SK-N-SH (cell line): ENCODE results near the gene SLC25A44. TPM values are rescaled to one million over a fixed set of nuclear protein-coding genes. Genes with fewer than 3 reads are reported as not detected.

Experiments used
- CTCF ChIA-PET: fragments of 300-600, 350-600 bp; formaldehyde crosslinking; extraction: SDS; loops from one replicate; lab custom pipeline; 2021; lab: Yijun Ruan, JAX
- POLR2A ChIA-PET: fragments of 350-600 bp; sonication (Branson Sonifier 250); formaldehyde crosslinking; extraction: SDS; loops from one replicate; lab custom pipeline; 2020; ENCODE audit warnings: antibody characterized with exemption, inconsistent platforms; lab: Yijun Ruan, JAX
- DNase-seq: peaks from one replicate; pipeline ENCODE4 v3.0.0; 2012
- H2AFZ ChIP-seq: fragments of 200-600 bp; sonication (generic); 2 replicates; pipeline ENCODE4 v1.8.1; 2016; ENCODE audit warnings: antibody characterized with exemption, mild to moderate bottlenecking, low read depth
- H3F3A ChIP-seq: fragments of 200-600 bp; sonication (generic); replicated peaks from 2 replicates; pipeline ENCODE3; 2016; ENCODE audit warnings: antibody characterized with exemption, mild to moderate bottlenecking; ENCODE audit not compliant: insufficient read depth
- H3K27ac ChIP-seq, 2 experiments: fragments of 200-500 bp in 1 of 2; fragments of 200-600 bp in 1 of 2; sonication (Bioruptor generic) in 1 of 2; sonication (generic), shearing (Covaris generic) in 1 of 2; 2 replicates each; pipeline versions ENCODE4 v1.5.1 to v1.6.1; 2014 to 2016; ENCODE audit warnings: low read depth in 2 of 2, inconsistent platforms in 1 of 2, low read length in 1 of 2, mild to moderate bottlenecking in 1 of 2, mixed read lengths in 1 of 2
- H3K27me3 ChIP-seq: fragments of 200-600 bp; sonication (generic), shearing (Covaris generic); 2 replicates; pipeline ENCODE4 v1.6.1; 2016; ENCODE audit warnings: mixed run types; ENCODE audit not compliant: insufficient read depth
- H3K36me3 ChIP-seq, 2 experiments: fragments of 200-500 bp in 1 of 2; fragments of 200-600 bp in 1 of 2; sonication (Bioruptor generic) in 1 of 2; sonication (generic) in 1 of 2; replicated peaks in 1 of 2; 2 replicates each; pipeline versions ENCODE3 to v1.5.1; 2014 to 2016; ENCODE audit warnings: low read length in 1 of 2, mild to moderate bottlenecking in 1 of 2; ENCODE audit not compliant: insufficient read depth in 2 of 2, control insufficient read depth in 1 of 2
- H3K4me1 ChIP-seq, 2 experiments: fragments of 200-500 bp in 1 of 2; fragments of 200-600 bp in 1 of 2; sonication (Bioruptor generic) in 1 of 2; sonication (generic), shearing (Covaris generic) in 1 of 2; 2 replicates each; pipeline versions ENCODE4 v1.5.1 to v1.6.1; 2014 to 2016; ENCODE audit warnings: low read depth in 1 of 2, low read length in 1 of 2, mixed run types in 1 of 2; ENCODE audit not compliant: insufficient read depth in 2 of 2, control insufficient read depth in 1 of 2
- H3K4me2 ChIP-seq: fragments of 200-600 bp; sonication (generic), shearing (Covaris generic); 2 replicates; pipeline ENCODE4 v1.6.1; 2017; ENCODE audit warnings: mixed run types
- H3K4me3 ChIP-seq, 2 experiments: fragments of 200-500 bp in 1 of 2; fragments of 200-600 bp in 1 of 2; sonication (Bioruptor generic) in 1 of 2; sonication (generic), shearing (Covaris generic) in 1 of 2; 2 replicates each; pipeline versions ENCODE4 v1.5.1 to v1.8.1; 2014 to 2016; ENCODE audit warnings: low read depth in 2 of 2, inconsistent platforms in 1 of 2, low read length in 1 of 2, mild to moderate bottlenecking in 1 of 2, mixed read lengths in 1 of 2, moderate library complexity in 1 of 2
- H3K79me2 ChIP-seq: fragments of 200-600 bp; sonication (generic); 2 replicates; pipeline ENCODE4 v1.8.1; 2017; ENCODE audit warnings: mild to moderate bottlenecking; ENCODE audit not compliant: insufficient read depth
- H3K9ac ChIP-seq: fragments of 200-600 bp; sonication (generic); 2 replicates; pipeline ENCODE4 v1.6.1; 2017; ENCODE audit warnings: mixed run types
- H3K9me2 ChIP-seq: fragments of 200-600 bp; sonication (generic); 2 replicates; pipeline ENCODE4 v1.6.1; 2017; ENCODE audit warnings: mixed run types
- H3K9me3 ChIP-seq: fragments of 200-600 bp; sonication (generic); 2 replicates; pipeline ENCODE4 v1.6.1; 2017; ENCODE audit warnings: mixed run types, mild to moderate bottlenecking, moderate library complexity
- H4K20me1 ChIP-seq: fragments of 200-600 bp; sonication (generic); 2 replicates; pipeline ENCODE4 v1.6.1; 2017; ENCODE audit warnings: mild to moderate bottlenecking, mixed run types; ENCODE audit not compliant: insufficient read depth
- CTCF ChIP-seq: fragments of 200-600 bp; sonication (generic); IDR thresholded peaks from 2 replicates; pipeline ENCODE4 v1.6.1; 2017; ENCODE audit warnings: antibody characterized with exemption, mild to moderate bottlenecking, moderate library complexity
- EZH2phosphoT487 ChIP-seq: fragments of 200-600 bp; sonication (generic); IDR thresholded peaks from 2 replicates; pipeline ENCODE4 v1.6.1; 2017; ENCODE audit warnings: low read depth, mixed run types, mild to moderate bottlenecking, antibody characterized with exemption, moderate library complexity, borderline replicate concordance
- FOSL2 ChIP-seq: IDR thresholded peaks from 2 replicates; pipeline ENCODE4 v1.4.0; 2012; ENCODE audit warnings: low read depth, mild to moderate bottlenecking, moderate library complexity, borderline replicate concordance
- IRF3 ChIP-seq: fragments of 150-350 bp; IDR thresholded peaks from 2 replicates; pipeline ENCODE4 v1.6.1; 2016; ENCODE audit warnings: mild to moderate bottlenecking, low read depth, low read length
- MEF2A ChIP-seq: IDR thresholded peaks from 2 replicates; pipeline ENCODE4 v1.4.0; 2012; ENCODE audit warnings: low read depth, borderline replicate concordance
- MXI1 ChIP-seq: IDR thresholded peaks from 2 replicates; pipeline ENCODE4 v1.6.1; 2012; ENCODE audit warnings: mild to moderate bottlenecking, low read depth, low read length, improper control_type of control experiment
- NFIC ChIP-seq: IDR thresholded peaks from 2 replicates; pipeline ENCODE4 v1.4.0; 2012; ENCODE audit warnings: borderline replicate concordance
- PBX3 ChIP-seq: IDR thresholded peaks from 2 replicates; pipeline ENCODE4; 2012
- POLR2AphosphoS5 ChIP-seq: IDR thresholded peaks from 2 replicates; pipeline ENCODE4 v1.6.1; 2012; ENCODE audit warnings: low read depth, low read length
- RAD21 ChIP-seq: IDR thresholded peaks from 2 replicates; pipeline ENCODE4 v1.6.1; 2012; ENCODE audit warnings: mild to moderate bottlenecking, low read length
- REST ChIP-seq: IDR thresholded peaks from 2 replicates; pipeline ENCODE4 v1.6.1; 2012; ENCODE audit warnings: mild to moderate bottlenecking, low read depth, low read length, moderate library complexity
- RFX5 ChIP-seq: IDR thresholded peaks from 2 replicates; pipeline ENCODE4 v1.6.1; 2012; ENCODE audit warnings: mild to moderate bottlenecking, improper control_type of control experiment, low read length
- SIN3A ChIP-seq: IDR thresholded peaks from 2 replicates; pipeline ENCODE4 v1.6.1; 2012; ENCODE audit warnings: low read depth, mild to moderate bottlenecking, low read length, moderate library complexity, borderline replicate concordance
- TAF1 ChIP-seq: IDR thresholded peaks from 2 replicates; pipeline ENCODE4 v1.6.1; 2012; ENCODE audit warnings: low read depth, mild to moderate bottlenecking, low read length, moderate library complexity, borderline replicate concordance
- TEAD4 ChIP-seq: IDR thresholded peaks from 2 replicates; pipeline ENCODE4 v1.4.0; 2012; ENCODE audit warnings: mild to moderate bottlenecking, borderline replicate concordance; ENCODE audit not compliant: insufficient read depth
- USF1 ChIP-seq: IDR thresholded peaks from 2 replicates; pipeline ENCODE4 v1.4.0; 2012; ENCODE audit warnings: low read depth, borderline replicate concordance
- USF2 ChIP-seq: fragments of 150-350 bp; IDR thresholded peaks from 2 replicates; pipeline ENCODE4 v1.6.1; 2017; ENCODE audit warnings: antibody characterized with exemption, low read length, low read depth, borderline replicate concordance
- WGBS: methylation state at CpG from one replicate; pipeline ENCODE4 v1.1.6; 2017; ENCODE audit warnings: low lambda C conversion rate; 5-methylcytosine and 5-hydroxymethylcytosine counted together
- polyA plus RNA-seq, 3 experiments: library from polyadenylated mRNA; depleted of rRNA; stranded (reverse); fragments of >200 nt; gene quantifications; 2 replicates each; pipeline ENCODE4 v1.2.3, GENCODE V29; 2012

The SLC25A44 gene
- polyA plus RNA-seq, 1 of the 3 experiments (the other 2 are of a cell fraction) = 28.5 TPM

- no peak for DNase-seq
- Histone ChIP-seq H2AFZ (no peak overlapping the region), H3K4me2 (no peak overlapping the region), H3K36me3 (peaks cover 72 to 73% of the 10 kb centered on the region in 2 experiments), H3K27ac (no peak overlapping the region; a peak in 1 of 4 replicates), H3F3A (peaks cover 22% of the 10 kb centered on the region), H3K4me1 (peaks cover 11 to 27% of the 10 kb centered on the region in 2 experiments; a peak in 3 of 4 replicates), H3K27me3 (no peaks in the 10 kb centered on the region), H3K9me3 (no peaks in the 10 kb centered on the region), H3K9me2 (no peaks in the 10 kb centered on the region), H3K4me3 (no peak overlapping the region), H3K9ac (no peak overlapping the region), H4K20me1 (peaks cover 13% of the 10 kb centered on the region; the same call in 1 of the 2 replicates), H3K79me2 (peaks cover 7% of the 10 kb centered on the region; the same call in 1 of the 2 replicates)
- ChIA-PET CTCF (interaction anchor here (1.0 to 3.6 kb wide), 16 partner anchors 11 to 169 kb away, joined by 3 to 35 read pairs (median 8); partner anchors contain the start of genes BGLAP, GLMP and SMG5), POLR2A (interaction anchor here (0.9 to 1.8 kb wide), 2 partner anchors 19 to 48 kb away, joined by 4 to 9 read pairs; partner anchors contain the start of genes BGLAP and PMF1)
- TF ChIP-seq POLR2AphosphoS5 (no peak), REST (no peak), USF2 (no peak), USF1 (no peak), RAD21 (no peak), CTCF (no peak), MEF2A (no peak), TAF1 (no peak), FOSL2 (no peak), TEAD4 (no peak), EZH2phosphoT487 (no peak), MXI1 (no peak), IRF3 (no peak), PBX3 (no peak), RFX5 (no peak), NFIC (no peak), SIN3A (no peak)
- 100% methylated on average over 2 of the region's 2 CpGs for WGBS
Observed at GRCh38 chr1:156260896-156261295, 67.0 kb downstream of the SLC25A44 start.
